A549 (cell line): ENCODE results near the gene LNX2.

ENCODE experiments used
- BHLHE40 ChIP-seq: IDR thresholded peaks from 2 replicates; pipeline ENCODE4 v1.6.1; 2012; ENCODE audit warnings: low read depth, low read length, inconsistent platforms
- CEBPB ChIP-seq, 2 experiments: fragments of >200 bp in 1 of 2; sonication (Bioruptor Twin) in 1 of 2; formaldehyde crosslinking in 1 of 2; IDR thresholded peaks; 2 replicates each; pipeline ENCODE4 v1.6.1; 2012 to 2016
- CTCF ChIP-seq: fragments of >200 bp; sonication (Bioruptor Twin); formaldehyde crosslinking; IDR thresholded peaks from 3 replicates; pipeline ENCODE4 v1.5.1; 2016
- EP300 ChIP-seq, 2 experiments: fragments of >200 bp; sonication (Bioruptor Twin); formaldehyde crosslinking; IDR thresholded peaks; 2 replicates in 1 of 2; 3 replicates in 1 of 2; pipeline ENCODE4 v1.6.1; 2016 to 2017
- ESRRA ChIP-seq: fragments of 150-350 bp; IDR thresholded peaks from 2 replicates; pipeline ENCODE4 v1.6.1; 2014; ENCODE audit warnings: mild to moderate bottlenecking, low read length, borderline replicate concordance
- HMGXB4 ChIP-seq: fragments of 250-450 bp; sonication (Bioruptor Pico); IDR thresholded peaks from 2 replicates; pipeline ENCODE4 v1.5.0; 2021; ENCODE audit warnings: mild to moderate bottlenecking, moderate library complexity, borderline replicate concordance
- KDM1A ChIP-seq: fragments of 200-600 bp; sonication (generic); IDR thresholded peaks from 2 replicates; pipeline ENCODE4 v1.6.1; 2016; ENCODE audit warnings: low read depth, mild to moderate bottlenecking
- POLR2A ChIP-seq: IDR thresholded peaks from 2 replicates; pipeline ENCODE4 v1.6.1; 2012; ENCODE audit warnings: mild to moderate bottlenecking, low read length
- REST ChIP-seq: fragments of 200-600 bp; sonication (generic); IDR thresholded peaks from 2 replicates; pipeline ENCODE4 v1.6.1; 2016; ENCODE audit warnings: antibody characterized with exemption, mild to moderate bottlenecking, moderate library complexity
- SMC3 ChIP-seq: fragments of >200 bp; sonication (Bioruptor Twin); formaldehyde crosslinking; IDR thresholded peaks from 3 replicates; pipeline ENCODE4 v1.6.1; 2018; ENCODE audit warnings: inconsistent platforms
- TF ChIP-seq, protein P1 (sequence below): fragments of 450-650 bp; IDR thresholded peaks from 2 replicates; pipeline ENCODE4 v1.6.1; 2014; ENCODE audit warnings: antibody characterized with exemption
- TF ChIP-seq, protein P2 (sequence below): IDR thresholded peaks from 2 replicates; pipeline ENCODE4 v1.6.1; 2012

DNA sequence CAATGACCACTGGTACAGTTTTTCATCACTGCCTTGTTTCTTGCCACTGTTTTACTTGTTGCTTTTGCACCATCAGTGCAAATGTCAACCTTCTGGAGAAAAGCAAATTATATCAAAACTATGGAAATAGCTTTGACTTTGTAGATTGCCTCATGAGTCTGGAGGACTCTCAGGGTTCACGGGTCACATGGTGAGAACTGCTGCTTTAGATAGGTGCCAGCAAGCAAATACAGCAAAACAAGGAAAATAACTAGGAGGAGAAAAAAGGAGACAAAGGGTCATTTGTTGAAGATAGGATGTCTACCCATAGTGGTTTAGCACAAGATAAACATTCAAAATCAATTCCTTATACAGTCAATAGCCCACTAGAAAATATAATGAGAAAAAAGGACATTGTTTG is 34.5 kb upstream of the LNX2 start:
- TF ChIP-seq CEBPB (IDR thresholded peaks at IDR 0.05) (no peak), CTCF (no peak), REST (no peak), POLR2A (no peak), SMC3 (no peak), KDM1A (no peak), ESRRA (no peak), HMGXB4 (no peak), EP300 (IDR thresholded peaks at IDR 0.05) (no peak), BHLHE40 (no peak)
- TF ChIP-seq, protein P1, sequence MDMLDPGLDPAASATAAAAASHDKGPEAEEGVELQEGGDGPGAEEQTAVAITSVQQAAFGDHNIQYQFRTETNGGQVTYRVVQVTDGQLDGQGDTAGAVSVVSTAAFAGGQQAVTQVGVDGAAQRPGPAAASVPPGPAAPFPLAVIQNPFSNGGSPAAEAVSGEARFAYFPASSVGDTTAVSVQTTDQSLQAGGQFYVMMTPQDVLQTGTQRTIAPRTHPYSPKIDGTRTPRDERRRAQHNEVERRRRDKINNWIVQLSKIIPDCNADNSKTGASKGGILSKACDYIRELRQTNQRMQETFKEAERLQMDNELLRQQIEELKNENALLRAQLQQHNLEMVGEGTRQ: no peak
- TF ChIP-seq, protein P2, sequence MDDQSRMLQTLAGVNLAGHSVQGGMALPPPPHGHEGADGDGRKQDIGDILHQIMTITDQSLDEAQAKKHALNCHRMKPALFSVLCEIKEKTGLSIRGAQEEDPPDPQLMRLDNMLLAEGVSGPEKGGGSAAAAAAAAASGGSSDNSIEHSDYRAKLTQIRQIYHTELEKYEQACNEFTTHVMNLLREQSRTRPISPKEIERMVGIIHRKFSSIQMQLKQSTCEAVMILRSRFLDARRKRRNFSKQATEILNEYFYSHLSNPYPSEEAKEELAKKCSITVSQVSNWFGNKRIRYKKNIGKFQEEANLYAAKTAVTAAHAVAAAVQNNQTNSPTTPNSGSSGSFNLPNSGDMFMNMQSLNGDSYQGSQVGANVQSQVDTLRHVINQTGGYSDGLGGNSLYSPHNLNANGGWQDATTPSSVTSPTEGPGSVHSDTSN: no peak
